HepG2 (cell line): ENCODE results near the gene TMEM255B. TPM values are rescaled to one million over a fixed set of nuclear protein-coding genes. Genes with fewer than 3 reads are reported as not detected.
A peak's percentile ranks its signal among the peaks of the same experiment; 100 is the strongest.

Experiments
- AGO1 ChIP-seq: fragments of 200-400 bp; formaldehyde crosslinking; IDR thresholded peaks from 2 replicates; pipeline ENCODE4 v1.6.1; 2017; ENCODE audit warnings: mild to moderate bottlenecking, low read depth, low read length, moderate library complexity; ENCODE audit not compliant: poor library complexity, severe bottlenecking
- AKAP8 ChIP-seq: sonication (generic); formaldehyde crosslinking; IDR thresholded peaks from 2 replicates; pipeline ENCODE4 v1.5.1; 2020; ENCODE audit warnings: mild to moderate bottlenecking, missing genetic modification reagents
- AKNA ChIP-seq: sonication (generic); formaldehyde crosslinking; IDR thresholded peaks from 2 replicates; pipeline ENCODE4 v1.4.0; 2020; ENCODE audit warnings: missing genetic modification reagents, borderline replicate concordance
- DZIP1 ChIP-seq: sonication (generic); formaldehyde crosslinking; IDR thresholded peaks from 2 replicates; pipeline ENCODE4 v1.5.0; 2020; ENCODE audit warnings: mild to moderate bottlenecking, missing genetic modification reagents
- ETV5 ChIP-seq: IDR thresholded peaks from 2 replicates; pipeline ENCODE4 v1.6.1; 2018; ENCODE audit warnings: missing biosample characterization, missing genetic modification reagents, inconsistent platforms, borderline replicate concordance
- HCFC1 ChIP-seq: fragments of 150-350 bp; IDR thresholded peaks from 2 replicates; pipeline ENCODE4 v1.6.1; 2014; ENCODE audit warnings: low read depth, low read length
- MEIS2 ChIP-seq: sonication (generic); formaldehyde crosslinking; IDR thresholded peaks from 2 replicates; pipeline ENCODE4 v1.9.0; 2021; ENCODE audit warnings: mild to moderate bottlenecking, missing genetic modification reagents
- MXD3 ChIP-seq: IDR thresholded peaks from 2 replicates; pipeline ENCODE4 v1.6.1; 2016; ENCODE audit warnings: mild to moderate bottlenecking, missing biosample characterization, missing genetic modification reagents
- NRL ChIP-seq: sonication (generic); formaldehyde crosslinking; IDR thresholded peaks from 2 replicates; pipeline ENCODE4 v1.5.0; 2020; ENCODE audit warnings: missing genetic modification reagents, mild to moderate bottlenecking, moderate library complexity, borderline replicate concordance
- POGK ChIP-seq: sonication (generic); formaldehyde crosslinking; conservative IDR thresholded peaks from 2 replicates; pipeline ENCODE4 v1.8.0; 2022; ENCODE audit warnings: mild to moderate bottlenecking, moderate library complexity, missing genetic modification reagents
- SALL1 ChIP-seq: sonication (generic); formaldehyde crosslinking; IDR thresholded peaks from 2 replicates; pipeline ENCODE4 v1.8.0; 2022; ENCODE audit warnings: mild to moderate bottlenecking, missing genetic modification reagents
- SATB2 ChIP-seq: sonication (generic); formaldehyde crosslinking; IDR thresholded peaks from 2 replicates; pipeline ENCODE4 v1.5.0; 2020; ENCODE audit warnings: missing genetic modification reagents
- TBL1XR1 ChIP-seq: fragments of 150-350 bp; IDR thresholded peaks from 2 replicates; pipeline ENCODE4 v1.6.1; 2014; ENCODE audit warnings: borderline replicate concordance, low read length; ENCODE audit not compliant: partially characterized antibody
- TBX3 ChIP-seq: fragments of 450-650 bp; IDR thresholded peaks from 2 replicates; pipeline ENCODE4 v1.6.1; 2017; ENCODE audit warnings: antibody characterized with exemption, mild to moderate bottlenecking, inconsistent platforms, borderline replicate concordance
- TFDP1 ChIP-seq: IDR thresholded peaks from 2 replicates; pipeline ENCODE4 v1.6.1; 2016; ENCODE audit warnings: missing compliant biosample characterization, missing genetic modification reagents, borderline replicate concordance
- YY1 ChIP-seq: IDR thresholded peaks from 2 replicates; pipeline ENCODE4 v1.6.1; 2011; ENCODE audit warnings: low read length, low read depth, moderate library complexity, mild to moderate bottlenecking; ENCODE audit not compliant: insufficient read depth, insufficient replicate concordance
- ZNF879 ChIP-seq: sonication (generic); formaldehyde crosslinking; IDR thresholded peaks from 2 replicates; pipeline ENCODE4 v1.8.1; 2023; ENCODE audit warnings: missing genetic modification reagents
- polyA plus RNA-seq, 8 experiments: library from polyadenylated mRNA; depleted of rRNA in 3 of 8; stranded (reverse) in 7 of 8; unstranded in 1 of 8; fragments of >200 nt; fragmentation: Illumina TruSeq in 4 of 8; extraction: Trizol in 4 of 8; gene quantifications; 2 replicates each; pipeline versions ENCODE4 v1.2.1 to v1.2.3, GENCODE V29; 2011 to 2016; ENCODE audit warnings: low read depth in 4 of 8, missing spikeins in 1 of 8, mixed read lengths in 1 of 8; ENCODE audit not compliant: insufficient read depth in 1 of 8
- total RNA-seq, 5 experiments: library from RNA; depleted of rRNA; stranded (reverse); fragments of >200 nt; fragmentation: Illumina TruSeq; extraction: Trizol; gene quantifications; 2 replicates each; pipeline ENCODE4 v1.2.3, GENCODE V29; 2016; ENCODE audit warnings: low read depth in 1 of 5

TMEM255B gene
- total and polyA plus RNA-seq, 2 of the 13 experiments (the other 11 are each of a cell fraction or from before 2014, with no cell fraction given) = not detected

- TF ChIP-seq AKNA (CRISPR knock-in tag) = no peak
- no peak for TF ChIP-seq HCFC1
- no peak for TF ChIP-seq YY1
- TF ChIP-seq TBX3 = no peak
- TF ChIP-seq MXD3 (CRISPR knock-in tag) = no peak
- TF ChIP-seq NRL (CRISPR knock-in tag) = peak; percentile 32; the same call in 1 of the 2 replicates
- TF ChIP-seq SATB2 (CRISPR knock-in tag) = no peak
- TF ChIP-seq AGO1 = no peak
- TF ChIP-seq TBL1XR1 = no peak
- 0 out of 2 replicates have a peak, but pooled peaks have one; percentile 3 for TF ChIP-seq MEIS2 (CRISPR knock-in tag)
- no peak for TF ChIP-seq DZIP1 (CRISPR knock-in tag)
- 0 out of 2 replicates have a peak, but pooled peaks have one; percentile 10 for TF ChIP-seq TFDP1
- no peak for TF ChIP-seq AKAP8 (CRISPR knock-in tag)
- TF ChIP-seq POGK = no peak; the same call in 1 of the 2 replicates
- no peak for TF ChIP-seq ZNF879 (CRISPR knock-in tag)
- peak; percentile 56; the same call in 1 of the 2 replicates for TF ChIP-seq ETV5 (CRISPR knock-in tag)
- 0 out of 2 replicates have a peak, but pooled peaks have one; percentile 15 for TF ChIP-seq SALL1 (CRISPR knock-in tag)
These were observed 22.7 kb upstream of the TMEM255B start (continued) for GRCh38 chr13:113736258-113736731.
